Stimulated activated CD4-positive, alpha-beta T cell treated with anti-CD3 and anti-CD28 coated beads, TNF-alpha, amount 100 ng/mL, for 4 hours (primary cell): Measurements from ENCODE around the gene PPP2R2B.

Experiments
- DNase-seq, 3 experiments: peaks; one replicate each; pipeline ENCODE4 v3.0.0-alpha.2; 2020; ENCODE audit warnings: low read depth in 3 of 3

The PPP2R2B gene

GRCh38 chr5:146878476-146879172 is at the start of gene PPP2R2B:
TSS of gene PPP2R2B (minus strand) at chr5:146878757.
- DNase-seq = no peak

- DNase-seq = no peak
These were observed 45.6 kb upstream of the PPP2R2B start for GRCh38 chr5:146924132-146924531.

GRCh38 chr5:146921225-146921624 is 42.7 kb upstream of the PPP2R2B start:
- no peak for DNase-seq

GRCh38 chr5:146920351-146920881 is 41.9 kb upstream of the PPP2R2B start:
- DNase-seq = no peak

GRCh38 chr5:146919304-146919703 is 40.7 kb upstream of the PPP2R2B start:
- no peak for DNase-seq

GRCh38 chr5:146917931-146918330 is 39.4 kb upstream of the PPP2R2B start:
- DNase-seq = no peak

- no peak for DNase-seq
These were observed 34.3 kb upstream of the PPP2R2B start for GRCh38 chr5:146912874-146913273.

- no peak for DNase-seq
These were observed 31.7 kb upstream of the PPP2R2B start for GRCh38 chr5:146910239-146910638.

GRCh38 chr5:146909255-146910068 is 30.9 kb upstream of the PPP2R2B start:
- DNase-seq = no peak

GRCh38 chr5:146906803-146907202 is 28.2 kb upstream of the PPP2R2B start:
- no peak for DNase-seq

- DNase-seq = no peak
These were observed 26.3 kb upstream of the PPP2R2B start for GRCh38 chr5:146904890-146905289.

GRCh38 chr5:146903789-146904188 is 25.2 kb upstream of the PPP2R2B start:
- DNase-seq = no peak

- DNase-seq = no peak
These were observed 23.9 kb upstream of the PPP2R2B start for GRCh38 chr5:146902471-146902870.

- DNase-seq = no peak
These were observed 18.5 kb upstream of the PPP2R2B start for GRCh38 chr5:146897061-146897460.

- no peak for DNase-seq
These were observed 16.4 kb upstream of the PPP2R2B start for GRCh38 chr5:146894753-146895521.

GRCh38 chr5:146893991-146894390 is 15.4 kb upstream of the PPP2R2B start:
- DNase-seq = no peak

GRCh38 chr5:146892231-146892630 is 13.7 kb upstream of the PPP2R2B start:
- DNase-seq = no peak

- no peak for DNase-seq
These were observed 13.0 kb upstream of the PPP2R2B start for GRCh38 chr5:146891511-146891910.

- DNase-seq = no peak
These were observed 12.3 kb upstream of the PPP2R2B start for GRCh38 chr5:146890731-146891440.

GRCh38 chr5:146890066-146890465 is 11.5 kb upstream of the PPP2R2B start:
- DNase-seq = no peak

GRCh38 chr5:146889169-146889568 is 10.6 kb upstream of the PPP2R2B start:
- no peak for DNase-seq
